Measurements from ENCODE around the gene DGKB.

DGKB gene

DNA sequence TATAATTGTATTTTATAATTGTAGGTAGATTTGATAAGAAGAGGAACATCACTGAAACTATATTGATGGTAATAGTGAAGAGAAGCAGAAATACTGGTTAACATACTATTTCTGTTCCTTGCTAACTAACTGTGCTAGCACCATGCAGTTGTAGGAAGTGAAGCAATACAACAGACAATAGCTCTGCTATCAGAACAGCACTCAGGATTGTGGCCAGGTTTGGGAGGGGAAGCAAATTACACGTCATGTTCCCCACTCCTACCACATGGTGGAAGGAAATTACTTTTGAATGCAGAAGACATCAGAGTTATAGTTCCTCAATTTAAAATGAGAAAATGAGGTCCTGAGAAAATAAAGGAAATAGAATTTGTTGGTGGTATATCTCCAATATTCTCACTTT lies 151.1 kb downstream of the DGKB start:
- Histone ChIP-seq H3K9me3 (no peaks in the 10 kb centered on the region), H3K4me1 (no peaks in the 10 kb centered on the region), H3K27me3 (ENCODE audit: low read depth) (no peaks in the 10 kb centered on the region), H3K4me3 (no peak overlapping the region), H3K36me3 (replicated peaks) (no peaks in the 10 kb centered on the region)
- in situ Hi-C loops (cut with MboI; ENCODE audit: low sequenced_read_pairs), result no loop called here
- DNase-seq (ENCODE audit: low spot score in 2 of 2), result no peak

DNA sequence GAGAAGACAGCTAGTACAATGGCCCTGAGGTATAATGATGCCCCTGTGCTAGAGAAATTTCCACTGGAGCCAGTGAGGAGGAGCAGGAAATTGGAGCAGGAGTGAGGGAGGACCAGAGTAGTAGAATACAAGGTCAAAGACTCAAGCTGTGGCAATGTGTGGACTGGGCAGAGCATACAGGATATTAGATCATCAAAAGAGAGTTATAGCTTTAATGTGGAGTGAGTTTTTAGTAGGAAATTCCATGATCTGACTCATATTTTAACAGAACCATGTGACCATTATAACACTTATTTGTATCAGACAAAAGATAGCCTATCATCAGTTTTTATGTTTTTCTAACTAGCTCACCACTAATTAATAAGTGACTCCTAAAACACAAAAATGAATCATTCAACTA lies 154.1 kb downstream of the DGKB start:
- Histone ChIP-seq H3K4me3 (no peak overlapping the region), H3K36me3 (replicated peaks) (no peaks in the 10 kb centered on the region), H3K27me3 (ENCODE audit: low read depth) (no peaks in the 10 kb centered on the region), H3K9me3 (no peaks in the 10 kb centered on the region), H3K4me1 (no peaks in the 10 kb centered on the region)
- no peak for DNase-seq (ENCODE audit: low spot score in 2 of 2)
- in situ Hi-C loops (cut with MboI; ENCODE audit: low sequenced_read_pairs), result no loop called here

DNA sequence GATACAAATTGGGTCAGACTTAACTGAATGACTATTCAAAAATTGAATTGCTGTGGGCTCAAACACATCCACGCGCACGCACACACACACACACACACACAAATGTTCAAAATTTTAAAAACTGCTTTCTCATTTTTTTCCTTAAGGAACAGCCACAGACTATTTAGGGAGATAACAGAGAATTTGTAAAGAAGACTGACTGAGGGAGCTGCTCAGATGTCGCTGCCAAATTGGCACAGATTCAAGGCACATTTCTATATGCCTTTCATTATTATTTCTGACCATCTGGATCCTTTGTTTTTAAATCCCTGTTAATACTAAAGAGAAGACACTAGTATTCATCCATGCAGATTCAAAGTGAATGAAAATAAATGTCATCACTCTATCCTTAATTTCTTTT lies 154.8 kb downstream of the DGKB start:
- H3K27me3 ChIP-seq (ENCODE audit: low read depth), result no peaks in the 10 kb centered on the region
- in situ Hi-C loops (cut with MboI; ENCODE audit: low sequenced_read_pairs), result no loop called here
- no peaks in the 10 kb centered on the region for H3K4me1 ChIP-seq
- no peaks in the 10 kb centered on the region for H3K36me3 ChIP-seq (replicated peaks)
- no peak overlapping the region for H3K4me3 ChIP-seq
- H3K9me3 ChIP-seq, result no peaks in the 10 kb centered on the region
- DNase-seq (ENCODE audit: low spot score in 2 of 2), result no peak

DNA sequence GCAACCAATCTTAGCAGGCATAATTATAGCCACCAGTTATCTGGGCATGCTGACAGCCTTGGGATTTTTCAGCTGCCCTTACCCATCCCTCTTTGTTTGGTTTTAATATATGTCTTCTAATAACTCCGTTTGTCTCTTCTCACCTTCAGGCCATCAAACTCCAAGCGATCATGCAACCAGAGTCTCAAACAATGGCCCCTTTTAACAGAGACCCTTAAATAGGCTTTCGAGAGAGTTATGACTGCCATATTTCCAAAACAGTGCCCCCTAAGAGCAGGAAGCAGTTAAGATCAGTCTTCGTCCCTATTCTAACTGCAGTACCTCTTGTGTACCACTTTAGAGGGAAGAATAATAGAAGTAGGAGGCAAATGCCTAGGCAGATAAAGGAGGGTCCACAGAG lies 157.5 kb downstream of the DGKB start:
- no peaks in the 10 kb centered on the region for H3K9me3 ChIP-seq
- DNase-seq (ENCODE audit: low spot score in 2 of 2), result no peak
- no peaks in the 10 kb centered on the region for H3K27me3 ChIP-seq (ENCODE audit: low read depth)
- no peaks in the 10 kb centered on the region for H3K4me1 ChIP-seq
- H3K4me3 ChIP-seq, result no peak overlapping the region
- H3K36me3 ChIP-seq (replicated peaks), result no peaks in the 10 kb centered on the region
- in situ Hi-C loops (cut with MboI; ENCODE audit: low sequenced_read_pairs), result no loop called here

DNA sequence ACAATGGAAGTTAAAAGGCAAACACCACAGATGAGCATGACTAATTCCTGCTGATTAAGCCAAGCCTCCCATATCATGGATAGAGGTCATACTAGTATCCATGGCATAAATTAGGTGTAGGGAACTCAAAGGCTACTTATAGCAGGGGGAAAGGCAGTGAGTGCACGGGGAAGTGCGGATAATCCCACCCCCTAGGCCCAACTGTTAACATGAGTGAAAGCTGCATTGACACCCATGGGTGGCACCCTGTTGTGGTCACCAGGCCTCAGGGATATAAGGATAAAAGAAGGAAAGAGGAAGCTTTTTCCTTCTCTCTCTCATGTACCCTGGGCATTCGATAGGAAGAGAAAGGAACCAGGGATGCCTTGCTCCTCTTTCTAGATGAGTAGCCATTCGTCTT lies 161.9 kb downstream of the DGKB start:
- Histone ChIP-seq H3K9me3 (no peaks in the 10 kb centered on the region), H3K4me1 (no peaks in the 10 kb centered on the region), H3K27me3 (ENCODE audit: low read depth) (no peaks in the 10 kb centered on the region), H3K4me3 (no peak overlapping the region), H3K36me3 (replicated peaks) (no peaks in the 10 kb centered on the region)
- DNase-seq (ENCODE audit: low spot score in 2 of 2), result no peak
- in situ Hi-C loops (cut with MboI; ENCODE audit: low sequenced_read_pairs), result no loop called here

DNA sequence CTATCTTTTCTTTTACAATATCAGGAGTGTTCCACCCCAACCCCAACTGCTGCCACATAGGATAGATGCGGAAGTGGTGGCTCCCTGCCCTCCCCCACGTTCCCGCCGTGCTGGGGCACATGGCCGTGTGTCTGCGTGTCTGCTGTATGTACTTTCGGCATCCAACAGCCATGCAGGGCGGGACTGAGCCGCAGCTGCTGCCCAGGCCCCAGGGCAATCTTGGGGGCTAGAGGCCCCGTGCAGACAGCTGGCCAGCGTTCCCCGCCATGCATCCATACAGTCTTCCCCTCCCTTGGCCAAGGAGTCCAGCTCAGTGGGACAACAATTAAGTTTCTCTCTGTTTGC lies 162.7 kb downstream of the DGKB start:
- Histone ChIP-seq H3K4me1 (no peaks in the 10 kb centered on the region), H3K4me3 (no peak overlapping the region), H3K9me3 (no peaks in the 10 kb centered on the region), H3K36me3 (replicated peaks) (no peaks in the 10 kb centered on the region), H3K27me3 (ENCODE audit: low read depth) (no peaks in the 10 kb centered on the region)
- DNase-seq (ENCODE audit: low spot score in 2 of 2), result no peak
- in situ Hi-C loops (cut with MboI; ENCODE audit: low sequenced_read_pairs), result no loop called here

DNA sequence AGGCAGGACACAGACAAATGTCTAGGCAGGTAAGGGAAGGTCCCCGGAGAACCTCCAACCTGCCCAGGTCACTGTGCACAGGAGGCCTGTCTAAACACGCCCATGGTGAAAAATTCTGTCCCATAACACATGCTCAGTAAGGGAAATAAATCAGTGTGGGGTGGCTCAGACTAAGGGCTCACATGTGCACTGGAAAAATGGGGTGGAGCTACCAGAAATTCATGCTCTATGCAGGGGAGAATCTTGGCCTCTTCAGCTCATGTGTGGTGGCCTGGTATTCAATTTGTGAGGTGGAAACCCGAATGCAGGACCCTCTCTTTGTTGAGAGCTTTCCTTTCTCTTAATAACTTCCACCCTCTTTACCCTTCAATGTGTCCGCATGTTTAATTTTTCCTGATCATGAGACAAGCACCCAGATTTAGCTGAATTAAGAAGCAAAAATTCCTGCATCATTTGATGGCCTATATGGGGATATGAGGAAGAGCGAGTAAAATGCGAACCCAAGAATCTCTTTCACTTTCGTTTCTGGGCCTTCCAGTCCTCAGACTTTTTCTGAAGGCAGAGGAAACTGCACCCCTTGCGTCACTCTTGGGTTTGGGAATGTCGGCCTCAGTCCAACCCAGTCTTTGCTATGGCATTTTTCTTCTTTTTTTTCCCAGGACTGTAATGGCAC lies 163.2 kb downstream of the DGKB start:
- Histone ChIP-seq H3K27me3 (ENCODE audit: low read depth) (no peaks in the 10 kb centered on the region), H3K4me3 (no peak overlapping the region), H3K9me3 (no peaks in the 10 kb centered on the region), H3K4me1 (no peaks in the 10 kb centered on the region), H3K36me3 (replicated peaks) (no peaks in the 10 kb centered on the region)
- in situ Hi-C loops (cut with MboI; ENCODE audit: low sequenced_read_pairs), result no loop called here
- DNase-seq (ENCODE audit: low spot score in 2 of 2), result no peak

DNA sequence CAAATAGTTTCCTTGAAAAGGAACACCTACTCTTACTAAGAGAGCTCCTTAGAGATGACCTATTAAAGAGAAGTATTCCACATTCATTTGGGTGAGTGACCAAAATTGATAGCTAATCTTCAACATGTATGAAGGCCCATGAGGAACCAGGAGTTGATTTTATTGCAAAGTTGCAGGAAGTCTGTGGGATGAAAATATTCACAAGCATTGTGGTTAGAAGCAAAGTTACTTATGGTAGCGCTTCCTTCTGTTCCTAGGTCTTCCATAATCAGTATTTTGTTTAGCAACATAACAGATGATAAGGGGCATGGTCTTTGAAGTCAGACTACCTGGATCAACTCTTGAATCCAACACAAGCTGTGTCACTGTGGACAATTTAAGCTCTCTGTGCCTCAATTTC lies 164.5 kb downstream of the DGKB start:
- DNase-seq (ENCODE audit: low spot score in 2 of 2), result no peak
- Histone ChIP-seq H3K36me3 (replicated peaks) (no peaks in the 10 kb centered on the region), H3K27me3 (ENCODE audit: low read depth) (no peaks in the 10 kb centered on the region), H3K4me3 (no peak overlapping the region), H3K4me1 (no peaks in the 10 kb centered on the region), H3K9me3 (no peaks in the 10 kb centered on the region)
- in situ Hi-C loops (cut with MboI; ENCODE audit: low sequenced_read_pairs), result no loop called here

DNA sequence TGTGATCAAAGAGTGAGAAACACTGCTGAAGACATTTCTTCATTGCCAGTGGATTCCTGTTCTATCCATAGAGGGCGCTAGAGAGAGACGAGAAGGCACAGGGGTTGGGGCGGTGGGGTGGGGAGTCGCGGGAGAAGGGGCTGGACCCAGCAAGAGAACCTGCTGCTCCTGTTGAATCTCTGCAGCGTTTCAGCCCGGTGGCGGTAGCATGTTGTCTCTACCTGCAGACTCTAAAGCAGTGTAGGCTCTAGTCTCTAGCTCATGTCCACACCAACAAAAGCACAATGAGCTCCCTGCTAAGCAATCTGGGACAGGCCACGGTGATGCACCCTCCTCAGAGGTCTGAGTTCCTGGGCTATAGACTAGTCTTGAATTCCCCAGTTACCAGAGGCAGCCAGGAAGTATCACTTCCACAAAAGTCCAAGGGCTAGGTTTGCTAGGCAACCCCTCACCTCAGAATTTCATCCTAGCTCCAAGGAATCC lies 167.7 kb downstream of the DGKB start:
- no peaks in the 10 kb centered on the region for H3K27me3 ChIP-seq (ENCODE audit: low read depth)

DNA sequence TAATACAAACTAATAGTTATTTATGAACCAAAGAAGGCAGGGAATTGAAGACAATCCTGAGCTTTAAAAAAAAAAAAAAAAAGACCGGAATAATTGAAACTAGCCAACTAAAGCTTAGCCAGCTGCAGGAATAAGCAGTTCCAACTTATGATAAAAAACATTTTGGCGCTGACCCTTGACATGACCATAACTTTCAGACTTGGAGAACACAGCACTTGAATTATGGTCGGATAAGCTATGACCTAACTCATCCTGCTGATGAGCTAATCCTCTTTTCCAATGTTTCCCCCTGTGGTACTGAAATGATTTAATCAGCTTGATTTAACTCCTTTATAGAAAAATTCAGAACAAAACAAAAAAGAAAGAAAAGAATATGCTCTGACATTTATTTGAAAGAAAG lies 181.8 kb downstream of the DGKB start:
- H3K9me3 ChIP-seq, result no peaks in the 10 kb centered on the region
- in situ Hi-C loops (cut with MboI; ENCODE audit: low sequenced_read_pairs), result no loop called here

More for the DNA sequence above, 167.7 kb downstream of the DGKB start:
- DNase-seq (ENCODE audit: low spot score in 2 of 2), result peak in 1 of 2 experiments; percentile 16
- Histone ChIP-seq H3K36me3 (replicated peaks) (no peaks in the 10 kb centered on the region), H3K4me3 (no peak overlapping the region), H3K9me3 (no peaks in the 10 kb centered on the region), H3K4me1 (no peaks in the 10 kb centered on the region)
- in situ Hi-C loops (cut with MboI; ENCODE audit: low sequenced_read_pairs), result no loop called here

DNA sequence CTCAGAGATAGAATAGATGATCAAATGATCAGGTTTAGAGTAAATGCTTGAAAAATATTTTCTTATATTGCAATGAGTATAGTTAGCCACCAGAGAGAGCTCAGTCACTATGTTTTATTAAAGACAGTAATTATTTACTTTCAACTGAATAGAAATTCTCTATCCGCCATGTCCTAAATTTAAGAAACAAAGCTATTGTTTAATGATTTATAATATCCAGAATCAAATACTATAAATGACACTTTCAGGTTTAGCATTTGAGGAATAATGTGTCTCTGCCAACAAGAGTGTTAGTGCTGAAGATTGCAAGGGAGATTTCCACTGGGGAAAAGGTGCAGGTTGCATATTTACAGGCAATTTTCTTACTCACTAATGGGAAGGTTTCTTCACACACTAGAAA lies 184.7 kb downstream of the DGKB start:
- no peaks in the 10 kb centered on the region for H3K27me3 ChIP-seq (ENCODE audit: low read depth)
- no peaks in the 10 kb centered on the region for H3K36me3 ChIP-seq (replicated peaks)
- no peak for DNase-seq (ENCODE audit: low spot score in 2 of 2)
- H3K4me3 ChIP-seq, result no peak overlapping the region
- no peaks in the 10 kb centered on the region for H3K4me1 ChIP-seq
- in situ Hi-C loops (cut with MboI; ENCODE audit: low sequenced_read_pairs), result no loop called here
- H3K9me3 ChIP-seq, result no peaks in the 10 kb centered on the region

More for the DNA sequence above, 181.8 kb downstream of the DGKB start:
- no peak overlapping the region for H3K4me3 ChIP-seq
- no peak for DNase-seq (ENCODE audit: low spot score in 2 of 2)
- no peaks in the 10 kb centered on the region for H3K27me3 ChIP-seq (ENCODE audit: low read depth)
- no peaks in the 10 kb centered on the region for H3K36me3 ChIP-seq (replicated peaks)
- no peaks in the 10 kb centered on the region for H3K4me1 ChIP-seq

DNA sequence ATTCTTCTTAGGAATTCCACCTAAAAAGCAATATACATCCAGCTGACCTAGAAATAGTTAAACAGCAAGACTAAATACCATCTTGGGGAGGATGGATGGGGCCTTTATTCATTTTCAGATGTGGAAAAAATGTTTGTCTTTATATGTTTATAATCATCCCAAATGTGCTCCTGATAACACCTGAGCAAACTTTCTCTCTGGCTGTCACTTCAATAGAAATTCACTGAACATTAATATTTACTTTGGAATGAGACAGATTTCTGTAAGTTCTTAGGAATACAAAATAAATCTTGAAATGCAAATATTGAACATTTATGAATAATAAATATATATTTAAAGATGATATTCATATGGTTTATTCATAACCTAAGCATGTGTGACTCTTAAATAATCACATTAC lies 185.4 kb downstream of the DGKB start:
- Histone ChIP-seq H3K4me3 (no peak overlapping the region), H3K27me3 (ENCODE audit: low read depth) (no peaks in the 10 kb centered on the region), H3K36me3 (replicated peaks) (no peaks in the 10 kb centered on the region), H3K9me3 (no peaks in the 10 kb centered on the region), H3K4me1 (no peaks in the 10 kb centered on the region)
- no peak for DNase-seq (ENCODE audit: low spot score in 2 of 2)
- in situ Hi-C loops (cut with MboI; ENCODE audit: low sequenced_read_pairs), result no loop called here

DNA sequence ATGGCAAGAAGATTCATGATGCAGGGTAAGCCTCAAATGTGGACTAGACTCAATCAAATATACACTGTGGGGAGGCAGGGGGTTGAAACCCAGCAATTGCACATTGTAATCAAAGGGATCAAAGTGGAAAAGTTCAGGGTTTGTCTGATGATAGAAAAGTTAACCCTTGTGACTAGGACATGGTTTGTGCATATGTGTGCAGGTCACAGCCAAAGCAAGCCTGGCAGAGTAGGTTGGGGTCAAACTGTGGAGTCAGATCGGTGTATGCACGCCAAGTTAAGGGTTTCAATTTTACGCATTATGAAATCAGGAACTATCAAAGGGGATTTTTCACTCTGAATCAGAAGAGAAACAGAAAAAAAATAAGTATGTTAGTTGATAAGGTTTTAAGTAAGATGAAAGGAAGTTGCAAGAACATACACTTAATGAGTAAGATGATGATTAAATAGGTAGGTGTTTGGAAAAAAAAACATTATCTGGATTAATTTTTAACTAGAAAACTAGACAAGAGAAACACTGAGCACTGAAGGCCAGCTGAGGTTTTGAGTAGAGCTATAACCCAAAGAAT lies 188.3 kb downstream of the DGKB start:
- DNase-seq (ENCODE audit: low spot score in 2 of 2), result no peak
- no peaks in the 10 kb centered on the region for H3K4me1 ChIP-seq
- no peaks in the 10 kb centered on the region for H3K36me3 ChIP-seq (replicated peaks)
- no peaks in the 10 kb centered on the region for H3K9me3 ChIP-seq
- in situ Hi-C loops (cut with MboI; ENCODE audit: low sequenced_read_pairs), result no loop called here
- no peak overlapping the region for H3K4me3 ChIP-seq
- H3K27me3 ChIP-seq (ENCODE audit: low read depth), result no peaks in the 10 kb centered on the region

DNA sequence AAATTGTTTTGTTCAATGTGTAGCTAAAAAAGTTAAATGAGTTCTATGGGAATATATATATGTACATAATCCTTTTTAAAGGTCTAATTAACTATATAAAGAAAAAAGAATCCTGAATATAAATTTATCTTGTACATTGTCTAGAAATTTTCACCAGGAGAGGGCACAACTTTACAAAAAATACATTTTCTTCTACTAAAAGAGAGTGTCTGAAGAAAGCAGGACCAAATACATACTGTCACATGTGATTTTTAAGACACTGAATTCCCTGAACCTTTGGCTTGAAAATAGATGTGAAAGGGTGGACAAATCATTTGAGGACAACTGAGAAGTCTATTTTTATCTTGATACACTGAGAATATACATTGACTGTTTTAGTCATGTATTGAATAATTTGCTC lies 204.3 kb downstream of the DGKB start:
- H3K36me3 ChIP-seq (replicated peaks), result no peaks in the 10 kb centered on the region
- H3K27me3 ChIP-seq (ENCODE audit: low read depth), result no peaks in the 10 kb centered on the region
- DNase-seq (ENCODE audit: low spot score in 2 of 2), result no peak
- H3K4me1 ChIP-seq, result no peaks in the 10 kb centered on the region
- H3K9me3 ChIP-seq, result no peaks in the 10 kb centered on the region
- H3K4me3 ChIP-seq, result no peak overlapping the region
- in situ Hi-C loops (cut with MboI; ENCODE audit: low sequenced_read_pairs), result loop anchor here (25.0 kb wide), 1 partner anchor 1411 kb away; no protein-coding TSS in a partner anchor

DNA sequence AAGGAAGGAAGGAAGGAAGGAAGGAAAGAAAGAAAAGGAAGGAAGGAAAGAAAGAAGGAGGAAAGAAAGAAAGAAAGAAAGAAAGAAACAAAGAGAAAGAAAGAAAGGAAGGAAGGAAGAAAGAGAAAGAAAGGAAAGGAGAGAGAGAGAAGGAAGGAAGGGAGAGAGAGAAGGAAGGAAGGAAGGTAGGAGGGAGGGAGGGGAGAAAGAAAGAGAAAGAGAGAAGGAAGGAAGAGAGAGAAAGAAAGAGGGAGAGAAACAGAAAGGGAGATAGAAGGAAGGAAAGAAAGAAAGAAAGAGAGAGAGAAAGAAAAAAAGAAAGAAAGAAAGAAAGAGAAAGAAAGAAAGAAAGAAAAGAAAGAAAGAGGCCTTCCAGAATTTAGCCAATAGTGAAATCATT lies 204.9 kb downstream of the DGKB start:
- DNase-seq (ENCODE audit: low spot score in 2 of 2), result no peak
- Histone ChIP-seq H3K36me3 (replicated peaks) (no peaks in the 10 kb centered on the region), H3K27me3 (ENCODE audit: low read depth) (no peaks in the 10 kb centered on the region), H3K9me3 (no peaks in the 10 kb centered on the region), H3K4me3 (no peak overlapping the region), H3K4me1 (no peaks in the 10 kb centered on the region)
- in situ Hi-C loops (cut with MboI; ENCODE audit: low sequenced_read_pairs), result loop anchor here (25.0 kb wide), 1 partner anchor 1410 kb away; no protein-coding TSS in a partner anchor
